CD14-positive monocyte (primary cell): Measurements from ENCODE around the gene SPON1. TPM values are rescaled to one million over a fixed set of nuclear protein-coding genes. Genes with fewer than 3 reads are reported as not detected.
"Not testable (repeated sequence)": the region's sequence is repeated elsewhere in the genome, so short reads cannot be mapped to it uniquely, and the experiment has no call there.

ENCODE experiments used
- DNase-seq, 3 donors: peaks; one replicate each; pipeline ENCODE4 v3.0.0-alpha.2; 2011 to 2022
- H2AFZ ChIP-seq: 2 replicates; pipeline ENCODE4 v1.6.0; 2012; ENCODE audit warnings: mild to moderate bottlenecking, low read depth, low read length, inconsistent platforms; ENCODE audit not compliant: insufficient read depth, poor library complexity, severe bottlenecking
- H3K27ac ChIP-seq, 2 donors: 1 replicate in 1 of 2; 2 replicates in 1 of 2; pipeline ENCODE4 v1.5.1; 2012 to 2013; ENCODE audit warnings: low read length in 2 of 2, control low read depth in 1 of 2, inconsistent platforms in 1 of 2, low read depth in 1 of 2, mild to moderate bottlenecking in 1 of 2
- H3K27me3 ChIP-seq, 2 donors: one replicate each; pipeline versions ENCODE4 v1.6.0 to v1.6.1; 2011 to 2013; ENCODE audit warnings: low read length in 2 of 2; ENCODE audit not compliant: control insufficient read depth in 2 of 2, insufficient read depth in 2 of 2
- H3K36me3 ChIP-seq, 2 donors: replicated peaks in 1 of 2; 1 replicate in 1 of 2; 2 replicates in 1 of 2; pipeline versions ENCODE4 v1.5.1 to v1.6.1; 2012 to 2013; ENCODE audit warnings: low read length in 2 of 2, control low read depth in 1 of 2, inconsistent platforms in 1 of 2, mild to moderate bottlenecking in 1 of 2; ENCODE audit not compliant: insufficient read depth in 2 of 2, control insufficient read depth in 1 of 2
- H3K4me1 ChIP-seq, 2 donors: 1 replicate in 1 of 2; 2 replicates in 1 of 2; pipeline versions ENCODE4 v1.5.1 to v1.6.1; 2012 to 2013; ENCODE audit warnings: low read length in 2 of 2, control low read depth in 1 of 2, inconsistent platforms in 1 of 2, mild to moderate bottlenecking in 1 of 2, moderate library complexity in 1 of 2; ENCODE audit not compliant: insufficient read depth in 2 of 2, control insufficient read depth in 1 of 2
- H3K4me2 ChIP-seq: replicated peaks from 2 replicates; pipeline ENCODE3; 2012; ENCODE audit warnings: low read length, moderate library complexity, mild to moderate bottlenecking; ENCODE audit not compliant: poor library complexity, severe bottlenecking; ENCODE audit errors: extremely low read depth
- H3K4me3 ChIP-seq, 3 experiments: fragments of 200-600 bp in 1 of 3; sonication (generic) in 1 of 3; replicated peaks in 1 of 3; 1 replicate in 2 of 3; 2 replicates in 1 of 3; pipeline ENCODE4 v1.5.1; 2011 to 2013; ENCODE audit warnings: low read length in 3 of 3, mild to moderate bottlenecking in 3 of 3, control low read depth in 2 of 3, low read depth in 2 of 3, inconsistent platforms in 1 of 3, moderate library complexity in 1 of 3
- H3K79me2 ChIP-seq: 2 replicates; pipeline ENCODE4 v1.6.0; 2012; ENCODE audit warnings: mild to moderate bottlenecking, control low read depth, inconsistent platforms, low read length, moderate library complexity; ENCODE audit not compliant: insufficient read depth
- H3K9ac ChIP-seq: 2 replicates; pipeline ENCODE4 v1.6.0; 2017; ENCODE audit warnings: low read length, mild to moderate bottlenecking; ENCODE audit not compliant: insufficient read depth, poor library complexity, severe bottlenecking
- H3K9me3 ChIP-seq, 2 donors: replicated peaks in 1 of 2; 1 replicate in 1 of 2; 2 replicates in 1 of 2; pipeline versions ENCODE4 v1.5.1 to v1.6.1; 2012 to 2013; ENCODE audit warnings: low read length in 2 of 2, control low read depth in 1 of 2; ENCODE audit not compliant: control insufficient read depth in 1 of 2, insufficient read depth in 1 of 2
- H4K20me1 ChIP-seq: 2 replicates; pipeline ENCODE4 v1.6.0; 2012; ENCODE audit warnings: mild to moderate bottlenecking, low read length, control low read depth, moderate library complexity; ENCODE audit not compliant: insufficient read depth
- H3K27ac Mint-ChIP-seq, 7 donors: one replicate each; pipeline ENCODE4 v1.8.0; 2020; ENCODE audit warnings: mild to moderate bottlenecking in 7 of 7, mixed read lengths in 7 of 7, moderate library complexity in 6 of 7, inconsistent platforms in 2 of 7
- H3K27me3 Mint-ChIP-seq, 3 donors: one replicate each; pipeline ENCODE4 v1.8.0; 2021 to 2022; ENCODE audit warnings: low read depth in 3 of 3, mild to moderate bottlenecking in 3 of 3, mixed read lengths in 3 of 3, moderate library complexity in 3 of 3, inconsistent platforms in 1 of 3
- H3K36me3 Mint-ChIP-seq, 2 donors: one replicate each; pipeline ENCODE4 v1.8.0; 2020; ENCODE audit warnings: mixed read lengths in 2 of 2, inconsistent platforms in 1 of 2, mild to moderate bottlenecking in 1 of 2
- H3K4me1 Mint-ChIP-seq: one replicate; pipeline ENCODE4 v1.8.0; 2020; ENCODE audit warnings: mild to moderate bottlenecking, mixed read lengths
- H3K4me3 Mint-ChIP-seq, 2 donors: one replicate each; pipeline ENCODE4 v1.8.0; 2020; ENCODE audit warnings: mild to moderate bottlenecking in 2 of 2, mixed read lengths in 2 of 2, moderate library complexity in 1 of 2
- H3K9me3 Mint-ChIP-seq, 7 donors: one replicate each; pipeline ENCODE4 v1.8.0; 2020 to 2022; ENCODE audit warnings: mixed read lengths in 7 of 7, mild to moderate bottlenecking in 6 of 7, moderate library complexity in 6 of 7, inconsistent platforms in 2 of 7
- WGBS: methylation state at CpG from one replicate; pipeline ENCODE4 v1.1.5; 2013; ENCODE audit warnings: missing lambda C conversion rate; ENCODE audit not compliant: insufficient coverage; 5-methylcytosine and 5-hydroxymethylcytosine counted together
- intact Hi-C, 2 donors: fragments of 100-400 bp; cut with micrococcal nuclease; formaldehyde crosslinking; loops; one replicate each; pipeline versions ENCODE4 v1.15.0 to v1.15.1; 2023
- polyA plus RNA-seq, 3 donors: library from polyadenylated mRNA; depleted of rRNA in 1 of 3; unstranded in 2 of 3; stranded (reverse) in 1 of 3; fragments of 300-500 nt in 2 of 3; fragments of >200 nt in 1 of 3; fragmentation: Illumina TruSeq in 2 of 3; gene quantifications; 1 replicate in 2 of 3; 2 replicates in 1 of 3; pipeline ENCODE4 v1.2.3, GENCODE V29; 2012 to 2021
- TF ChIP-seq, protein P1 (sequence below): fragments of 200-600 bp; IDR thresholded peaks from one replicate; pipeline ENCODE4 v1.8.0; 2022; ENCODE audit warnings: antibody characterized with exemption, mild to moderate bottlenecking

SPON1 gene
- polyA plus RNA-seq, 3 donors = not detected

DNA sequence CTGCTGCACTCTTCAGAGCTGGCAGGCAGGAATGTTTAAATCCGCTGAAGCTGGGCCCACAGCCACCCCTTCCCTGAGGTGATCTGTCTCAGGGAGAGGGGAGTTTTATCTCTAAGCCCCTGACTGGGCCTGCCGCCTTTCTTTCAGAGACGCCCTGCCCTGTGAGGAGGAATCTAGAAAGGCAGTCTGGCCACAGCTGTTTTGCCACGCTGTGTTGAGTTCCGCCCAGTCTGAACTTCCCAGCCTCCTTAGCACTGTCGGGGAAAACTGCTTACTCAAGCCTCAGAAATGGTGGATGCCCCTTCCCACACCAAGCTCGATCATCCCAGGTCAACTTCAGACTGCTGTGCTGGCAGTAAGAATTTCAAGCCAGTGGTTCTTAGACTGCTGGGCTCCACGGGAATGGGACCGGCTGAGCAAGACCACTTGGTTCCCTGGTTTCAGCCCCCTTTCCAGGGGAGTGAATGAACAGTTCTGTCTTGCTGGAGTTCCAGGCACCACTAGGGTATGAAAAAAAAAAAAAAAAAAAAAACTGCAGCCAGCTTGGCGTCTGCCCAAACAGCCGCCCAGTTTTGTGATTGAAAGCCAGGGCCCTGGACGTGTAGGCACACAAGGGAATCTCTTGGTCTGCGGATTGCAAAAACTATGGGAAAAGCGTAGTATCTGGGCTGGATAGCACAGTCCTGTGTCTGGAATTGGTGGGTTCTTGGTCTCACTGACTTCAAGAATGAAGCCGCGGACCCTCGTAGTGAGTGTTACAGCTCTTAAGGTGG, 127.4 kb downstream of the SPON1 start:
- no peaks in the 10 kb centered on the region for H3K9me3 ChIP-seq
- H3K79me2 ChIP-seq = no peaks in the 10 kb centered on the region
- no peak overlapping the region for H3K9ac ChIP-seq
- Mint-ChIP-seq H3K27me3 (peaks cover 0 to 3% (median 2%) of the 10 kb centered on the region in 3 donors), H3K36me3 (no peaks in the 10 kb centered on the region), H3K4me3 (no peak overlapping the region), H3K4me1 (no peaks in the 10 kb centered on the region), H3K27ac (peak overlapping the region in 1 of 7 donors; percentile 19), H3K9me3 (peaks cover 0 to 7% (median 4%) of the 10 kb centered on the region in 7 donors)
- TF ChIP-seq, protein P1, sequence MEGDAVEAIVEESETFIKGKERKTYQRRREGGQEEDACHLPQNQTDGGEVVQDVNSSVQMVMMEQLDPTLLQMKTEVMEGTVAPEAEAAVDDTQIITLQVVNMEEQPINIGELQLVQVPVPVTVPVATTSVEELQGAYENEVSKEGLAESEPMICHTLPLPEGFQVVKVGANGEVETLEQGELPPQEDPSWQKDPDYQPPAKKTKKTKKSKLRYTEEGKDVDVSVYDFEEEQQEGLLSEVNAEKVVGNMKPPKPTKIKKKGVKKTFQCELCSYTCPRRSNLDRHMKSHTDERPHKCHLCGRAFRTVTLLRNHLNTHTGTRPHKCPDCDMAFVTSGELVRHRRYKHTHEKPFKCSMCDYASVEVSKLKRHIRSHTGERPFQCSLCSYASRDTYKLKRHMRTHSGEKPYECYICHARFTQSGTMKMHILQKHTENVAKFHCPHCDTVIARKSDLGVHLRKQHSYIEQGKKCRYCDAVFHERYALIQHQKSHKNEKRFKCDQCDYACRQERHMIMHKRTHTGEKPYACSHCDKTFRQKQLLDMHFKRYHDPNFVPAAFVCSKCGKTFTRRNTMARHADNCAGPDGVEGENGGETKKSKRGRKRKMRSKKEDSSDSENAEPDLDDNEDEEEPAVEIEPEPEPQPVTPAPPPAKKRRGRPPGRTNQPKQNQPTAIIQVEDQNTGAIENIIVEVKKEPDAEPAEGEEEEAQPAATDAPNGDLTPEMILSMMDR = no peak
- no peaks in the 10 kb centered on the region for H3K27me3 ChIP-seq
- H3K4me3 ChIP-seq = no peak overlapping the region
- 91% methylated on average over 7 of the region's 17 CpGs for WGBS
- no peak overlapping the region for H3K4me2 ChIP-seq
- intact Hi-C loops = no loop called here
- DNase-seq = no peak
- no peaks in the 10 kb centered on the region for H3K36me3 ChIP-seq
- H2AFZ ChIP-seq = no peak overlapping the region
- no peak overlapping the region for H3K27ac ChIP-seq
- H3K4me1 ChIP-seq = no peaks in the 10 kb centered on the region
- no peaks in the 10 kb centered on the region for H4K20me1 ChIP-seq

DNA sequence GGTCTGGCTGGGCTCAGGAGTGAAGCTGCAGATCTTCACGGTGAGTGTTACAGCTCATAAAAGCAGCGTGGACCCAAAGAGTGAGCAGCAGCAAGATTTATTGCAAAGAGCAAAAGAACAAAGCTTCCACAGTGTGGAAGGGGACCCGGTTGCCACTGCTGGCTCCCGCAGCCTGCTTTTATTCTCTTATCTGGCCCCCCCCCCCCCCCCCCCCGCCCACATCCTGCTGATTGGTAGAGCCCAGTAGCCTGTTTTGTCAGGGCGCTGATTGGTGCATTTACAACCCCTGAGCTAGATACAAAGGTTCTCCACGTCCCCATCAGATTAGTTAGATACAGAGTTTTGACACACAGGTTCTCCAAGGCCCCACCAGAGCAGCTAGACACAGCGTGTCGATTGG, 128.1 kb downstream of the SPON1 start:
- DNase-seq, H3K4me1 ChIP-seq, H3K9me3 ChIP-seq, H3K27ac ChIP-seq, H4K20me1 ChIP-seq, H3K27ac Mint-ChIP-seq, H3K4me3 ChIP-seq, H3K4me1 Mint-ChIP-seq, H3K27me3 ChIP-seq, H3K4me2 ChIP-seq, H3K27me3 Mint-ChIP-seq, H3K9me3 Mint-ChIP-seq, H3K79me2 ChIP-seq, H3K36me3 ChIP-seq, H3K9ac ChIP-seq, H3K4me3 Mint-ChIP-seq, intact Hi-C loops, H2AFZ ChIP-seq, H3K36me3 Mint-ChIP-seq: not testable (repeated sequence)
- no CpG with 5 or more reads among the region's 9 CpGs for WGBS
